NT2/D1 (cell line): ENCODE data around the gene PNRC2.
A peak's percentile ranks its signal among the peaks of the same experiment; 100 is the strongest.
"Not testable (repeated sequence)": the region's sequence is repeated elsewhere in the genome, so short reads cannot be mapped to it uniquely, and the experiment has no call there.

ENCODE experiments used
- DNase-seq: peaks from one replicate; pipeline ENCODE4 v3.0.0-alpha.2; 2011; ENCODE audit warnings: low read depth, low spot score
- H3K27me3 ChIP-seq: 2 replicates; pipeline ENCODE4 v1.6.0; 2011; ENCODE audit warnings: mild to moderate bottlenecking; ENCODE audit not compliant: insufficient read length, insufficient read depth
- H3K36me3 ChIP-seq: 2 replicates; pipeline ENCODE4 v1.6.1; 2011; ENCODE audit warnings: mild to moderate bottlenecking, low read length, mixed read lengths; ENCODE audit not compliant: insufficient read depth, insufficient read length
- H3K4me1 ChIP-seq: 2 replicates; pipeline ENCODE4 v1.5.1; 2011; ENCODE audit not compliant: insufficient read depth, insufficient read length
- H3K4me3 ChIP-seq: 2 replicates; pipeline ENCODE4 v1.5.1; 2011; ENCODE audit warnings: low read depth; ENCODE audit not compliant: insufficient read length
- H3K9ac ChIP-seq: 2 replicates; pipeline ENCODE4 v1.6.0; 2011; ENCODE audit warnings: low read depth; ENCODE audit not compliant: insufficient read length
- H3K9me3 ChIP-seq: 2 replicates; pipeline ENCODE4 v1.5.1; 2011; ENCODE audit warnings: mild to moderate bottlenecking, low read length; ENCODE audit not compliant: insufficient read depth
- SUZ12 ChIP-seq: IDR thresholded peaks from 2 replicates; pipeline ENCODE4 v1.6.1; 2011; ENCODE audit not compliant: insufficient read length, insufficient read depth; ENCODE audit errors: extremely low read depth
- YY1 ChIP-seq: IDR thresholded peaks from 2 replicates; pipeline ENCODE4 v1.6.1; 2011; ENCODE audit not compliant: insufficient read length, insufficient read depth
- ZNF274 ChIP-seq: IDR thresholded peaks from 2 replicates; pipeline ENCODE4 v1.6.1; 2011; ENCODE audit warnings: mild to moderate bottlenecking, low read depth, low read length

The PNRC2 gene

DNA sequence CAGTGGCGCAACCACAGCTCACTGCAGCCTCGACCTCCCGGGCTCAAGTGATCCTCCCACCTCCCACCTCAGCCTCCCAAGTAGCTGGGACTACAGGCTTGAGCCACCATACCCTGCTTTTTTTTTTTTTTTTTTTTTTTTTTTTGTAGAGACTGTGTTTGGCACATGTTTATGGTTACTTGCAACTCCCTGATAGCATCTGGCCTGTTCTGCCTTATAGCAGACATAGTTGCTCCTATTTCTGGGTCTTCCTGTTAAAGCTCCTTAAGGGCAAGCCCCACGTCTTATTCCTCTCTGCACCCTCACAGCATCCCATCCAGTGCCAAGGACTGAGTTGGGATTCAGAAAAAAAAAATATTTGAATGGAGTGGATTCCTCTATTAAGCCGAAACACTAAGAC, 29.4 kb upstream of the PNRC2 start:
- Histone ChIP-seq H3K4me3 (no peak overlapping the region), H3K4me1 (no peaks in the 10 kb centered on the region), H3K9ac (no peak overlapping the region), H3K36me3 (no peaks in the 10 kb centered on the region), H3K9me3 (peaks cover 2% of the 10 kb centered on the region; the same call in 1 of the 2 replicates), H3K27me3 (no peaks in the 10 kb centered on the region)
- TF ChIP-seq SUZ12 (no peak), YY1 (no peak), ZNF274 (no peak)
- no peak for DNase-seq

DNA sequence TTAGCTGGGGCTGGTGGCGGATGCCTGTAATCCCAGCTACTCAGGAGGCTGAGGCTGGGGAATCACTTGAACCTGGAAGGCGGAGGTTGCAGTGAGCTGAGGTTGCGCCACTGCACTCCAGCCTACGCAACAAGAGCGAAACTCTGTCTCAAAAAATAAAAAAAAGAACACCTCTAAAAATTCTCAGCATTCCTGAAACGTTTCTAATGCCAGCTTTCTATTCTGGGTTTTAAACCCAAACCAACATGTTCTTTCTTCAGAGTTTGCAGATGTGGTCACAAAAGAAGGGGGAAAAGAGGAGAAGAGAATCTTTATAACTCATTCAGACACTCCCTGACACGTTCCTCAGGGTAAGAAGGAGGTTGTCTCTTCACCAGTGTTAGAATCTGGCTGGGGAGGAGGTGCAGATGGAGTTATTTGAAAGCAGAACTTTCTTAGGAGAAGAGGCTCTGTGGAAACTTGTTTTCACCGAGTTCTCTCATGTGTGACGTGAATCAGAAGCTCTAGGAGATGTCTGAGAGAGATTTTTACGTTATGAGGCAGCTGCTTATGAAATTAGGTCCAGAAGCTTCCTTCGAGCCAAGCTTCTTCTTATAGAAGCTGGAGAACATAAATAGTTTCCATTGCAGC, 28.7 kb upstream of the PNRC2 start:
- H3K9me3 ChIP-seq, result no peaks in the 10 kb centered on the region; the same call in 1 of the 2 replicates
- H3K9ac ChIP-seq, result no peak overlapping the region
- no peaks in the 10 kb centered on the region for H3K4me1 ChIP-seq
- no peak overlapping the region for H3K4me3 ChIP-seq
- no peaks in the 10 kb centered on the region for H3K36me3 ChIP-seq
- DNase-seq, result no peak
- H3K27me3 ChIP-seq, result no peaks in the 10 kb centered on the region
- TF ChIP-seq SUZ12 (no peak), ZNF274 (no peak), YY1 (no peak)

DNA sequence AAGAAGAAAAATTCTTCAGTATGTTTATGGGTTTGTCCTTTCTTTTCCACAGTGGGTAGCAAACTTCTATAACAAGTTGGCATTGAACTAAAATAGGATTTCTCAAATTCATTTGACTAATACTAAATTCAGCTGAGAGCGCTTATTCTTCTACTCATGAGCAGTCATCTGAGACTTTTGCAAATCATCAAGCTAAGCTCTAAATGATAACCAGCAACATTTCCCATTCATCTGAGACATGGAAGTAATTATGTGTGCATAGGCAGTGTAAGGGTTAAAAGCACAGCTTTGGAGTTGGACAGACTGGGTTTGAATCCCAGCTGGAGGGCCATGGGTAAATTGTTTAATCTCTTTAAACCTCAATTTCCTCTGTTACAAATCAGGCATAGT, 28.1 kb upstream of the PNRC2 start:
- Histone ChIP-seq H3K4me3 (no peak overlapping the region), H3K4me1 (no peaks in the 10 kb centered on the region), H3K36me3 (no peaks in the 10 kb centered on the region), H3K27me3 (no peaks in the 10 kb centered on the region), H3K9me3 (no peaks in the 10 kb centered on the region; the same call in 1 of the 2 replicates), H3K9ac (no peak overlapping the region)
- no peak for TF ChIP-seq YY1
- no peak for TF ChIP-seq ZNF274
- no peak for TF ChIP-seq SUZ12
- DNase-seq, result no peak

DNA sequence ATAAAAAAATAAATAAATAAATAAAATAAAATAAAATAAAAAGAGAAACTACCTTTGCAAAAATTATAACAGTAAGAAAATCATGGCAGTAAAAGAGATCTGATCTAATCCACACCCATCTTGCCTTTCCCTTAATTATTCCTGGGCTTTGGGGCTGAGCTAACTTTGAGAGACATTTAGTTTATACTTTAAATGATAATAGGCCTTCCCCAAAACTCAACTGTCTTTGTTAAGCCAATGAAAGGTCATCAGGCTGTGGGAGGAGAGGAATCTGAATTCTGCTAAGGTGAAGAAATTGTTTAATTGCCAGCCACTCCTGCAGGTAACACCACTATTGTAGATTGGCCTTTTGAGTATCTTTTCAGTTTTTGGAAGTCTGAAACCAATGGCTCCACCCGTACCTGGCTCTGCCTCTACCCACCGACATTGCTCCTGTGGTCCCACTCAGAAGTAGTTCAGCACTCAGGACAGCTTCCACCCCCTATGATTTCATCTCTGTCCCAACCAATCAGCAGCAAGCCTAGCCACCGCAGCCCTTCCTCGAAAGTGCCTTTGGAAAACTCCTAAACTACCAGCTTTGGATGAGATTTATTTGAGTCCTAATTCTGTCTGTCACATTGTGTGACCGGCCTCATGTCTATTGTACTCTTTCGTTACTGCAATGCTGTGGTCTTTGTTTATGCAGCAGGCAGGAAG, 23.0 kb upstream of the PNRC2 start:
- no peaks in the 10 kb centered on the region; the same call in 1 of the 2 replicates for H3K9me3 ChIP-seq
- peak; percentile 51 for DNase-seq
- no peaks in the 10 kb centered on the region for H3K36me3 ChIP-seq
- TF ChIP-seq SUZ12 (no peak), ZNF274 (no peak), YY1 (no peak)
- H3K27me3 ChIP-seq, result no peaks in the 10 kb centered on the region
- H3K9ac ChIP-seq, result no peak overlapping the region
- H3K4me3 ChIP-seq, result no peak overlapping the region
- H3K4me1 ChIP-seq, result no peaks in the 10 kb centered on the region

DNA sequence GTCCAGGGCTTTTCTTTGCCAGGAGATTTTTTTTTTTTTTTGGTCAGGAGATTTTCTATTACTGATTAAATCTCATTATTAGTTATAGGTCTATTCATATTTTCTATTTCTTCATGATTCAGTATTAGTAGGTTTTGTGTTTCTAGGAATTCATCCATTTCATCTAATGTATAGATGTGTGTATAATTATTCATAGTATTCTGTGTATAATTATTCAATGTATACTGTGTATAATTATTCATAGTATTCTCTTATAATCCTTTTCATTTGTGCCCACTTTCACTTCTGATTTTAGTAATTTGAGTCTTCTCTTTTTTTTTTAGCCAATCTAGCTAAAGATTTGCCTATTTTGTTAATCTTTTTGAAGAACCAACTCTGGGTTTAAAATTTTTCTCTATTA, 12.3 kb upstream of the PNRC2 start:
- no peak overlapping the region for H3K4me3 ChIP-seq
- H3K9ac ChIP-seq, result no peak overlapping the region
- no peaks in the 10 kb centered on the region for H3K27me3 ChIP-seq
- no peaks in the 10 kb centered on the region for H3K4me1 ChIP-seq
- DNase-seq, result no peak
- TF ChIP-seq YY1, result no peak
- no peak for TF ChIP-seq ZNF274
- TF ChIP-seq SUZ12, result no peak
- peaks cover 13% of the 10 kb centered on the region for H3K9me3 ChIP-seq
- no peaks in the 10 kb centered on the region for H3K36me3 ChIP-seq

DNA sequence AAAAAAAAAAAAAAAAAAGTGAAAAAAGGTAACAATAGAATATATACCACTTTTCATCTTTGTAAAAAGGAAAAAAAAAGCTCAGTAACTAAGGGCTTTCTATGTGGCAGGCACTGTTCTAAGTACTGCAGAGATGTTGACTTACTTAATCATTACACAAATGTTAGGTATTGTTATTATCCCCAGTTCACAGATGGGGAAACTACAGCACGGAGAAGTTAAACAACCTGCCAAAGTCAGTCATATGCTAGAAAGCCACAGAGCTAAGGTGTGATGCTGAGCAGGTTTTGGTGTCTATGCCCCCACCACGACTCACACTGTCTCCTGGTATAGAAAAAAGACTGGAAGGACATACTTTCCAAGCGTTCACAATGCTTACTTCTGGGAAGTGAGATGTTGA, 6.6 kb upstream of the PNRC2 start:
- no peak overlapping the region for H3K9ac ChIP-seq
- TF ChIP-seq SUZ12 (no peak), YY1 (no peak), ZNF274 (no peak)
- H3K36me3 ChIP-seq, result no peaks in the 10 kb centered on the region
- no peak for DNase-seq
- H3K27me3 ChIP-seq, result no peaks in the 10 kb centered on the region
- H3K4me3 ChIP-seq, result no peak overlapping the region
- no peaks in the 10 kb centered on the region for H3K9me3 ChIP-seq
- H3K4me1 ChIP-seq, result peaks cover 4% of the 10 kb centered on the region

DNA sequence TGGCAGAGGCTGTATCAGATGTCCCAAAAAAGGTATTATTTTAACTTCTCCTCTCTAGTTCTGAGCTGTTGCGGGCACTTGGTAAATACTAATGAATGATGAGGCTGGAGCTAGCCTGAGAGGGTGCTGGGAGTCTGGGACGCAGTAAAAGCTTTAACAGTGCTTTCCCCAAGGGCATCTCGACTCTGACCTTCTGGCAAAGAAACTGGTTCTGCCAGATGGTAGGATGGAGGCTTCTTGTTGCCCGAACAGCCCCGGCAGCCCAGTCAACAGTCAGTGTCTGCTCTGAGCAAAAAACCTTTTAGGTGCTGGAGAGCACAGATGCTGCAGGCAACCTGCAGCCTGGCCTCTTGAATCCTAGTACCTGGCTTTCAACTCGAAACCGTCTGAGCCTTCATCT, 2.5 kb upstream of the PNRC2 start:
- Histone ChIP-seq H3K36me3 (peaks cover 12% of the 10 kb centered on the region), H3K9ac (no peak overlapping the region), H3K9me3 (no peaks in the 10 kb centered on the region), H3K4me3 (no peak overlapping the region), H3K4me1 (peaks cover 4% of the 10 kb centered on the region), H3K27me3 (no peaks in the 10 kb centered on the region)
- TF ChIP-seq SUZ12, result no peak
- no peak for TF ChIP-seq ZNF274
- TF ChIP-seq YY1, result no peak
- no peak for DNase-seq

DNA sequence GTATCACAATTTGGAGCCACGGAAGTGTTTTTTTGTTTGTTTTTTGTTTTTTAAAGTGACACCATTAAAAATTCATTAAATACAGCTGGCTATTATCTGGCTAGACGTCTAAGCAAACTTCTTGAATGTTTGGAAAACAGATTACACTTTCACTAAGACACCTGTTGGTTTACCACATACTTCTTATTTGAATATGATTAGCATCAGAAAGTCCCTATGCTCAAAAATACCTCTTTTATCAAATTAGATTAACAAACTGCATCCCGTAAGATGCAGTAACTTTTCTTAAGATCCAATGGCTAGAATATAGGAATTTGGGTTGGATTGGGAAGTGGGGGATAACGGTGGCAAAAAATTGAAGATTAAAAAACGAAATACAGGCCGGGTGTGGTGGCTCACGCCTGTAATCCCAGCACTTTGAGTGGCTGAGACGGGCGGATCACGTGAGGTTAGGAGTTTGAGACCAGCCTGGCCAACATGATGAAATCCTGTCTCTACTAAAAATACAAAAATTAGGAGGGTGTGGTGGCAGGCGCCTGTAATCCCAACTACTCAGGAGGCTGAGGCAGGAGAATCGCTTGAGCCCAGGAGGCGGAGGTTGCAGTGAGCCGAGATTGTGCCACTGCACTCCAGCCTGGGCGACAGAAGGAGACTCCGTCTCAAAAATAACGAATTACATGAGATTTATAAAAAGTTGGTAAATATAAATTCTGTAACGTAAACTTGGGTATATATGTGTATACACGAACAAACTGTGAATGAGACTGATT, 1.4 kb upstream of the PNRC2 start:
- not testable (repeated sequence) for H3K27me3 ChIP-seq, H3K4me1 ChIP-seq, DNase-seq, H3K9me3 ChIP-seq
- Histone ChIP-seq H3K9ac (peak overlapping the region; percentile 94), H3K4me3 (peak overlapping the region; percentile 88), H3K36me3 (peaks cover 14% of the 10 kb centered on the region)
